Fibroblast of the aortic adventitia (primary cell): ENCODE measurements around the gene LRRTM3. TPM values are rescaled to one million over a fixed set of nuclear protein-coding genes. Genes with fewer than 3 reads are reported as not detected.

Experiments
- DNase-seq: peaks from one replicate; pipeline ENCODE4 v3.0.0-alpha.2; 2010; ENCODE audit warnings: low read depth
- H3K4me3 ChIP-seq: 2 replicates; pipeline ENCODE4 v1.5.1; 2011; ENCODE audit warnings: low read depth, mild to moderate bottlenecking, control low read depth, low read length, moderate library complexity
- total RNA-seq: library from RNA; depleted of rRNA; stranded (reverse); fragments of >200 nt; gene quantifications from 2 replicates; pipeline ENCODE4 v1.2.3, GENCODE V29; 2012; ENCODE audit warnings: low replicate concordance
- TF ChIP-seq, protein P1 (sequence below): IDR thresholded peaks from 2 replicates; pipeline ENCODE4 v1.5.1; 2011; ENCODE audit warnings: mild to moderate bottlenecking, low read length, control low read depth, inconsistent platforms; ENCODE audit not compliant: insufficient read depth

The LRRTM3 gene
- total RNA-seq, 1 donor = under 0.01 TPM

DNA sequence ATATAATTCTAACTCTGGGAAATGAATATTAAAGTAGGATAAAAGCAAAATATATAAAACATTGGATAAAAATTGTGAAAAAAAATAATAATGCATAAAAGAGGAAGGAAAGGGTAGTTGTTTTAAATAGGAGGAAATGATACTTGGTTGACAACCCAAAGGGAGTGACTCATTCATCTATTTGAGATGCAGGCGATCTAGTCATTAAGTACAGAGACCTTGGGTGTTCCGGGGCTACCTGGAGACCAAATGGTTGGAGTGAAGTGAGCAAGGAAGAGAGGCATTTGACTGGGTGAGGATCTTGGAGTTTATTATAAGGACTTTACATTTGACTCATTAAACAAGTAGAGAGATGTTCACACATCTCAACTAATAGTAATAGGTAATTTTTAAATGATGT, 111.0 kb downstream of the LRRTM3 start:
- DNase-seq = no peak

DNA sequence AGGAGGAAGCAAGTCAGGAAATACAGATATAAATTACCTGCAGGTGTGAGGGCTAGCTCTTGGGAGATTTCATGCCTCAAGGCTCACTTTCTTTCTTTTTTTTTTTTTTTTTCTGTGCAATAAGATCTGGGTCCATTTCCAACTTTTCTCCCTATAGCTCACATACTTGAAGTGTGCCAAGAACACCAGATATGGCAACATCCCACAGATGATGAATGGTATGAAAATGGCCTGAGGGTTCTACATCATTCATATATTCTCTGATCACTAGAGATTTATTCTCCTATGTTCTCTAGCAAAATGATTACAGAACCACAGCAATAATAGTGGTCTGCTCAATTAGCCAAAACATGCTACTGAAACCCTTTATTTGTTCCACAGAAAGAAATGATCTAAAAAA, 117.2 kb downstream of the LRRTM3 start:
- DNase-seq = no peak
- H3K4me3 ChIP-seq = no peak overlapping the region
- TF ChIP-seq, protein P1, sequence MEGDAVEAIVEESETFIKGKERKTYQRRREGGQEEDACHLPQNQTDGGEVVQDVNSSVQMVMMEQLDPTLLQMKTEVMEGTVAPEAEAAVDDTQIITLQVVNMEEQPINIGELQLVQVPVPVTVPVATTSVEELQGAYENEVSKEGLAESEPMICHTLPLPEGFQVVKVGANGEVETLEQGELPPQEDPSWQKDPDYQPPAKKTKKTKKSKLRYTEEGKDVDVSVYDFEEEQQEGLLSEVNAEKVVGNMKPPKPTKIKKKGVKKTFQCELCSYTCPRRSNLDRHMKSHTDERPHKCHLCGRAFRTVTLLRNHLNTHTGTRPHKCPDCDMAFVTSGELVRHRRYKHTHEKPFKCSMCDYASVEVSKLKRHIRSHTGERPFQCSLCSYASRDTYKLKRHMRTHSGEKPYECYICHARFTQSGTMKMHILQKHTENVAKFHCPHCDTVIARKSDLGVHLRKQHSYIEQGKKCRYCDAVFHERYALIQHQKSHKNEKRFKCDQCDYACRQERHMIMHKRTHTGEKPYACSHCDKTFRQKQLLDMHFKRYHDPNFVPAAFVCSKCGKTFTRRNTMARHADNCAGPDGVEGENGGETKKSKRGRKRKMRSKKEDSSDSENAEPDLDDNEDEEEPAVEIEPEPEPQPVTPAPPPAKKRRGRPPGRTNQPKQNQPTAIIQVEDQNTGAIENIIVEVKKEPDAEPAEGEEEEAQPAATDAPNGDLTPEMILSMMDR = no peak

More for the DNA sequence above, 111.0 kb downstream of the LRRTM3 start:
- TF ChIP-seq, protein P1 = no peak
- no peak overlapping the region for H3K4me3 ChIP-seq

DNA sequence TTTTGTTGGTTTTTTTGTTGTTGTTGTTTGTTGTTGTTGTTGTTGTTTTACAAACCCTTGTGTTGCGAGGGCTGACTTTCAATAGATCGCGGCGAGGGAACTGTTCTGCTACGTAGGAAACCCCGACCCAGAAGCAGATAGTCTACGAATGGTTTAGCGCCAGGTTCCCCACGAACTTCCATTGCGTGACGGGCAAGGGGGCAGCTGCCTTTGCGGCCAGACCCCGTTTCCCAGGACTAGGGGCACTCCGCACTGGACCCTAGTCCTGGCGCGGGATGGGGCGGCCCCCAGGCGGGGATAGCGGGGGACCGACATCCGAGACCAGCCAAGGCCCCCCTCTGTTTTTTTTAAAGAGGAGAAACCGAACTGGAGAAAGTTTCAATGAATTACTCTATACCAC, 119.6 kb downstream of the LRRTM3 start:
- no peak for DNase-seq
- H3K4me3 ChIP-seq = no peak overlapping the region
- TF ChIP-seq, protein P1 = no peak

DNA sequence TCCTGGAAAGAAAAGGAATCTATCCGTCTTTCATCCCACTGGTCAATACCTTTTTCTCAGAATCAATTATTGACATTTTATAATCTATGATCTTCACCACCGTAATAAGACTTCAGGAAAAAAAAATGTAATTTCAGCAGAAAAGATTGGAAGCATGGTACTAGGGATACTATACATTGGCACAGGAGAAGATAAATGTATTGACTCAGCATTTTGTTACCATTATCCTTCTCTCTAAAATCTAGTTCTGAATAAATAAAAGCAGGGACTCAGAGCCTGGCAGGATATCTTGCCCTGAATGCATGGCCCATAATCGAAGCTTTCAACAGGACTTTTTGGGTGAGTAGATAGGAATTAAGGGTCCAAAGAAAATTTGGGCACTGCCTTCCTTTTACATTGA, 120.7 kb downstream of the LRRTM3 start:
- TF ChIP-seq, protein P1 = no peak
- DNase-seq = no peak

DNA sequence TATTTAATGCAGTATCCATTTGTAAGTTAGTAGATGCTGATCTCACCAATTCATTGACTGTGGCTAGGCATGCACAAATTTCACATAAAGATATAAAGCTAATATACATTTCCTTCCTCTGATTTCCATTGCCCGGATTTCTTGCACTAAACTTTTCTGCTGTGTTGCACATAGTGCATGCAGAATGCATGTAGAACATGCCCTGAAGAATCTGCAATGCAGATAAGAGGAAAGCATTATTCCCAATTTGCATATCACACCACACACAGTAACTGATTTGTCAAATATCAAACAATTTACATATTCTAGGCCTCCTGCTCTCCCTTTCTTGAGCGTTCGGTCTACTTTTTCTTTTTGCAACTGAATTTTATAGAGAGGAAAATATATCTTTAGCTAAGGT, 124.2 kb downstream of the LRRTM3 start:
- TF ChIP-seq, protein P1 = no peak
- no peak for DNase-seq
- no peak overlapping the region for H3K4me3 ChIP-seq

More for the DNA sequence above, 120.7 kb downstream of the LRRTM3 start:
- no peak overlapping the region for H3K4me3 ChIP-seq

DNA sequence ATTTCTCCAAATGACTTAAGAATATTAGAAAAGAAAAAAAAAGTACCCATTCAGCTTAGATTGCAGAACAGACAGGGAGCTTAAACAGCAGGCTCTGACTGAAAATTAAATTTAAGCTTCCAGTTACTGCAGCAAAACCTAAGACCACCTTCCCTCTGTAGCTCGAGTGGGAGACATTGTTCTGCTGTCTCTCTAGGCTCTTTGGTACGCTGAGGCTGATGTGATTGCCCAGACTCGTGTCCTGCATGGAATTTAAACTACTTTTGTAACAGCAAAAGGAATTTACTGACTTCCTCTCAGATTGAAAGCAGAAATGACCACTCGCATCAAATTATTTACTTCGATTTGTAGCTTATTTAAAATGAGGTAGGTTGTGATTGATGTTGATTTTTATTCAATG, 124.6 kb downstream of the LRRTM3 start:
- no peak for DNase-seq
- TF ChIP-seq, protein P1 = no peak
- no peak overlapping the region for H3K4me3 ChIP-seq

DNA sequence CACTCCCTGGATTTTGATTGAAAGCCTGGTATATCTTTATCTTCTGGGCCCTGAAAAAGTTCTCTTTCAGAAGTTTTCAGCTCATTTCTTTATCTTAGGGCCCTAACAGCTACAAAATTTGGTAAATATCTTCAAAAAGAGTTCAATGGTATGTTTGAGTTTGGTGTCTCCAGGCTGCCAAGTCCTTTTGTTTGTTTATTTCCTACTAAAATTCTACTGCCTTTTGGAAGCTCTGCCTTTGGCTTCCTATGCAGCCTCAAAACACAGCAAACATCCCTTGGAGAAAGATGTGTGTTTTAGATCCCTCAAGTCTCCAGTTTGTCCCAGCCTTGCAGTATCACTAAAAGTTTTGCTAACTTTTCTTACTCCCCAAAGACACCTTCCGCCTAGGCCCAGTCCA, 146.8 kb downstream of the LRRTM3 start:
- no peak for DNase-seq
- TF ChIP-seq, protein P1 = no peak
- no peak overlapping the region for H3K4me3 ChIP-seq
